Progenitor cell of endocrine pancreas (in vitro differentiated cells): ENCODE measurements around the gene ST3GAL3. TPM values are rescaled to one million over a fixed set of nuclear protein-coding genes. Genes with fewer than 3 reads are reported as not detected.
A peak's percentile ranks its signal among the peaks of the same experiment; 100 is the strongest.

Experiments used
- DNase-seq: peaks from one replicate; pipeline ENCODE4 v3.0.0; 2021; ENCODE audit warnings: low spot score; ENCODE audit not compliant: unreplicated experiment
- H3K27ac Mint-ChIP-seq: 2 replicates; pipeline ENCODE4 v1.8.0; 2021; ENCODE audit warnings: mild to moderate bottlenecking, moderate library complexity, mixed read lengths
- H3K27me3 Mint-ChIP-seq: 2 replicates; pipeline ENCODE4 v1.8.0; 2021; ENCODE audit warnings: mixed read lengths
- H3K36me3 Mint-ChIP-seq: 2 replicates; pipeline ENCODE4 v1.8.0; 2022; ENCODE audit warnings: mixed read lengths; ENCODE audit not compliant: insufficient read depth
- H3K4me1 Mint-ChIP-seq: 2 replicates; pipeline ENCODE4 v1.8.0; 2021; ENCODE audit warnings: low read depth, mixed read lengths
- H3K4me3 Mint-ChIP-seq: 2 replicates; pipeline ENCODE4 v1.8.0; 2021; ENCODE audit warnings: low read depth, mild to moderate bottlenecking, moderate library complexity, mixed read lengths
- H3K9me3 Mint-ChIP-seq: 2 replicates; pipeline ENCODE4 v1.8.0; 2021; ENCODE audit warnings: low read depth, mixed read lengths
- CTCF ChIP-seq: fragments of 200-600 bp; sonication (generic); IDR thresholded peaks from one replicate; pipeline ENCODE4 v1.5.0; 2021; ENCODE audit warnings: antibody characterized with exemption, mild to moderate bottlenecking; ENCODE audit not compliant: unreplicated experiment
- total RNA-seq: library from RNA; stranded (reverse); gene quantifications from 2 replicates; pipeline ENCODE4 v1.2.1, GENCODE V29; 2021

The ST3GAL3 gene
- total RNA-seq, 1 donor from 2014 or later: 14.9 TPM

GRCh38 chr1:43893006-43893405, 185.7 kb downstream of the ST3GAL3 start:
- TF ChIP-seq CTCF: no peak
- no peak overlapping the region for H3K27ac Mint-ChIP-seq
- H3K9me3 Mint-ChIP-seq: no peaks in the 10 kb centered on the region
- H3K4me3 Mint-ChIP-seq: no peak overlapping the region
- no peak for DNase-seq
- H3K36me3 Mint-ChIP-seq: no peaks in the 10 kb centered on the region
- no peaks in the 10 kb centered on the region for H3K27me3 Mint-ChIP-seq
- no peaks in the 10 kb centered on the region for H3K4me1 Mint-ChIP-seq

- DNase-seq: no peak
- Mint-ChIP-seq H3K27ac (no peak overlapping the region), H3K27me3 (no peaks in the 10 kb centered on the region), H3K36me3 (no peaks in the 10 kb centered on the region), H3K9me3 (no peaks in the 10 kb centered on the region), H3K4me3 (no peak overlapping the region), H3K4me1 (peaks cover 1% of the 10 kb centered on the region)
- TF ChIP-seq CTCF: no peak
Measured at GRCh38 chr1:43898981-43899380, 191.6 kb downstream of the ST3GAL3 start.

- H3K27me3 Mint-ChIP-seq: peaks cover 4% of the 10 kb centered on the region
- H3K4me1 Mint-ChIP-seq: peaks cover 1% of the 10 kb centered on the region
Measured at GRCh38 chr1:43900386-43900785, 193.1 kb downstream of the ST3GAL3 start.

GRCh38 chr1:43901196-43901961, 194.0 kb downstream of the ST3GAL3 start:
- peak overlapping the region; percentile 5 for H3K27ac Mint-ChIP-seq
- no peak for DNase-seq
- H3K9me3 Mint-ChIP-seq: no peaks in the 10 kb centered on the region

More at GRCh38 chr1:43900386-43900785, 193.1 kb downstream of the ST3GAL3 start:
- TF ChIP-seq CTCF: no peak
- H3K4me3 Mint-ChIP-seq: no peak overlapping the region
- no peak overlapping the region for H3K27ac Mint-ChIP-seq
- H3K36me3 Mint-ChIP-seq: no peaks in the 10 kb centered on the region
- no peaks in the 10 kb centered on the region for H3K9me3 Mint-ChIP-seq
- DNase-seq: no peak

More at GRCh38 chr1:43901196-43901961, 194.0 kb downstream of the ST3GAL3 start:
- no peak for TF ChIP-seq CTCF
- peaks cover 4% of the 10 kb centered on the region for H3K27me3 Mint-ChIP-seq
- no peaks in the 10 kb centered on the region for H3K36me3 Mint-ChIP-seq
- H3K4me1 Mint-ChIP-seq: peaks cover 1% of the 10 kb centered on the region
- no peak overlapping the region for H3K4me3 Mint-ChIP-seq
